Lung (tissue), 12 donors: ENCODE data around the gene HEPACAM2. TPM values are rescaled to one million over a fixed set of nuclear protein-coding genes. Genes with fewer than 3 reads are reported as not detected.

ENCODE experiments used
- ATAC-seq: fragments of 200-7000 bp; cut with Tn5 transposase; one replicate; pipeline ENCODE4 v1.9.1; 2020; ENCODE audit warnings: moderate number of reproducible peaks; ENCODE audit not compliant: insufficient read depth, low FRiP score
- DNase-seq, 3 donors: peaks; one replicate each; pipeline ENCODE4 v3.0.0-alpha.2; 2013 to 2017
- H3K27ac ChIP-seq, 2 donors: one replicate each; pipeline ENCODE4 v1.5.1; 2013; ENCODE audit warnings: mild to moderate bottlenecking in 2 of 2, moderate library complexity in 2 of 2, control low read depth in 1 of 2, inconsistent platforms in 1 of 2, low read depth in 1 of 2, low read length in 1 of 2
- H3K27me3 ChIP-seq, 3 donors: one replicate each; pipeline ENCODE4 v1.5.1; 2013; ENCODE audit warnings: low read length in 2 of 3; ENCODE audit not compliant: control insufficient read depth in 3 of 3, insufficient read depth in 3 of 3
- H3K36me3 ChIP-seq, 4 donors: one replicate each; pipeline ENCODE4 v1.5.1; 2013; ENCODE audit warnings: low read length in 4 of 4, mild to moderate bottlenecking in 1 of 4, moderate library complexity in 1 of 4; ENCODE audit not compliant: control insufficient read depth in 4 of 4, insufficient read depth in 4 of 4
- H3K4me1 ChIP-seq, 5 donors: one replicate each; pipeline ENCODE4 v1.5.1; 2013; ENCODE audit warnings: low read length in 5 of 5, mild to moderate bottlenecking in 2 of 5, moderate library complexity in 1 of 5; ENCODE audit not compliant: control insufficient read depth in 5 of 5, insufficient read depth in 5 of 5
- H3K4me3 ChIP-seq: one replicate; pipeline ENCODE4 v1.5.1; 2013; ENCODE audit warnings: mild to moderate bottlenecking, control low read depth, moderate library complexity
- H3K9ac ChIP-seq, 2 donors: one replicate each; pipeline ENCODE4 v1.5.1; 2013; ENCODE audit warnings: low read length in 2 of 2, control low read depth in 1 of 2; ENCODE audit not compliant: insufficient read depth in 1 of 2
- H3K9me3 ChIP-seq, 4 donors: one replicate each; pipeline ENCODE4 v1.5.1; 2013; ENCODE audit warnings: low read length in 3 of 4, mild to moderate bottlenecking in 1 of 4, moderate library complexity in 1 of 4; ENCODE audit not compliant: control insufficient read depth in 4 of 4, insufficient read depth in 3 of 4
- CTCF ChIP-seq: IDR thresholded peaks from 2 replicates; pipeline ENCODE4 v1.5.1; 2012; ENCODE audit warnings: mild to moderate bottlenecking; ENCODE audit errors: control extremely low read depth, extremely low read depth
- WGBS, 2 donors: extraction: QIAGEN DNeasy Blood & Tissue Kit; methylation state at CpG; one replicate each; pipeline ENCODE4 v1.1.7; 2013; 5-methylcytosine and 5-hydroxymethylcytosine counted together
- polyA plus RNA-seq, 2 donors: library from polyadenylated mRNA; stranded (reverse); fragments of 200-250 nt; gene quantifications; one replicate each; pipeline ENCODE4 v1.2.1, GENCODE V29; 2013
- total RNA-seq, 2 donors: library from RNA; depleted of rRNA in 1 of 2; stranded (reverse); fragments of >200 nt in 1 of 2; gene quantifications; one replicate each; pipeline ENCODE4 v1.2.1, GENCODE V29; 2014 to 2021
- donor health status: control.
- donor health status: control.
- donor health status: Bipolar disorder and iron deficiency.
- donor health status: healthy.
- donor health status: DM: yes; HTN: yes; CAD: no.

HEPACAM2 gene
- total and polyA plus RNA-seq, 4 donors = 0.08 to 2.2 (median 0.27) TPM

DNA sequence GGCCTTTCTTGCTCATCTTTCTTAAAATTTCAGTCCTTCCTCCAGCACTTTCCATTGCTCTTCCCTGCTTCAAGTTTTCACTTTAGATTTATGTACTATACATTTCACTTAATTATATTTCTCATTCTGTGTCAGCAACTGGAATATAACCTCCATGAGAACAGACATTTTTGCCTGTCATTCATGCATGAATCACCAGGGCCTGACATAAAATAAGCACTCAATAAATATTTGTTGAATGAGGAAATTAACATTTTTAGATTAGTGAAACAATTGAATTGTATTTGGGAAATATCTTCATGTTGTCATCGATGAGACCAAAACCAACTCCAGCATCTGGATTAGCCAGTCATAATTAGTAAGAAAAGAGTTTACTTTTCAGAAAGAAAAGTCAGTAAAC is 84.1 kb downstream of the HEPACAM2 start:
- 94 to 95% methylated on average over 1 of the region's 1 CpG for WGBS, 2 donors
- H3K27me3 ChIP-seq = no peaks in the 10 kb centered on the region
- ATAC-seq (no peak), DNase-seq (no peak)
- H3K4me1 ChIP-seq = peaks cover 0 to 15% (median 2%) of the 10 kb centered on the region in 5 donors
- H3K27ac ChIP-seq = no peak overlapping the region
- H3K9me3 ChIP-seq = peaks cover 0 to 20% (median 7%) of the 10 kb centered on the region in 4 donors
- no peak overlapping the region for H3K4me3 ChIP-seq
- peaks cover 14 to 43% (median 40%) of the 10 kb centered on the region in 4 donors for H3K36me3 ChIP-seq
- no peak overlapping the region for H3K9ac ChIP-seq
- no peak for TF ChIP-seq CTCF

DNA sequence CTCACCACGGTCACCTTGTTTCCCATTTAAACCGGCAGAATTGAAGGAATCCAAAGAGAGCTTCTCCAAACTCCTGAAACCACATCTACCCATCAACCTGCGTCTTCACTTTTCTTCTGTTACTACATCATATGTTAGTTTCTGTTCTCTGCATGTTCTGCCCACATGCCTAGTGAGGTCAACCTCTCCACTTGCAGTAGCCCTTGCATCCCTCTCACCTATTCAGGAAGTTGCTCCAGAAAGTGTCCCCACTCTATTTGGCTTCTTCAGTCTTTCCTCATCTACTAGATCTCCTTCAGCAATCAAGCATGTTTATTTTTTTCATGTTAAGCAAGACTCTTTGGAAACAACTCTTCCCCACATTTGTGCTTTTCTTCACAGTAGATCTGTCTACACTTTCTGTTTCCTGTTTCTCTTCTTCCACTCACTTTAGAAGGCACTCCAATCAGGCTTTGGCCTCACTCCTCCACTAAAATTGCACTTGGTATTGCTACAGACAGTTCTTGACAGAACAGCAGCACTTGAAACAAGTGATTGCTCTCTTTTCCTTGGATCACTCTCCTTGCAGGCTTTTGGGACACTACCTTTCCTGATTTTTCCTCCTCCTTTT is 85.6 kb downstream of the HEPACAM2 start:
- WGBS, 2 donors = 48 to 79% methylated on average over 3 of the region's 3 CpGs
- TF ChIP-seq CTCF = no peak
- ATAC-seq (no peak), DNase-seq (no peak)
- no peak overlapping the region for H3K4me3 ChIP-seq
- H3K9ac ChIP-seq = no peak overlapping the region
- peaks cover 2 to 23% (median 10%) of the 10 kb centered on the region in 4 donors for H3K9me3 ChIP-seq
- H3K27me3 ChIP-seq = no peaks in the 10 kb centered on the region
- peaks cover 0 to 3% (median 0%) of the 10 kb centered on the region in 5 donors for H3K4me1 ChIP-seq
- H3K27ac ChIP-seq = no peak overlapping the region
- peaks cover 20 to 48% (median 46%) of the 10 kb centered on the region in 4 donors for H3K36me3 ChIP-seq

- H3K9ac ChIP-seq = no peak overlapping the region
- ATAC-seq (no peak), DNase-seq (no peak)
- no peaks in the 10 kb centered on the region for H3K27me3 ChIP-seq
- H3K36me3 ChIP-seq = peaks cover 23 to 48% (median 46%) of the 10 kb centered on the region in 4 donors
- H3K4me3 ChIP-seq = no peak overlapping the region
- 94 to 99% methylated on average over 4 of the region's 4 CpGs for WGBS, 2 donors
- TF ChIP-seq CTCF = no peak
- H3K4me1 ChIP-seq = peaks cover 0 to 2% (median 0%) of the 10 kb centered on the region in 5 donors
- no peak overlapping the region for H3K27ac ChIP-seq
- H3K9me3 ChIP-seq = peaks cover 7 to 36% (median 17%) of the 10 kb centered on the region in 4 donors
These were observed 87.7 kb downstream of the HEPACAM2 start for GRCh38 chr7:93138576-93138975.

Other genes with a start within 250 kb of the HEPACAM2 start
- gene SAMD9, start 108.5 kb downstream of the HEPACAM2 start, total RNA-seq = 10 to 100 TPM in 1 of 2 donors, 1 to 10 TPM in 1; 7.7 to 14.5 TPM
- gene SAMD9, start 108.5 kb downstream of the HEPACAM2 start, polyA plus RNA-seq = 1 to 10 TPM; 2.3 to 7.3 TPM
- gene SAMD9L, start 78.1 kb downstream of the HEPACAM2 start, total RNA-seq = 10 to 100 TPM; 21.4 to 23.9 TPM
- gene SAMD9L, start 78.1 kb downstream of the HEPACAM2 start, polyA plus RNA-seq = 10 to 100 TPM in 1 of 2 donors, 1 to 10 TPM in 1; 6.4 to 15.7 TPM
- gene VPS50, start 5.9 kb upstream of the HEPACAM2 start, total RNA-seq = 10 to 100 TPM; 19.6 to 52.5 TPM
- gene VPS50, start 5.9 kb upstream of the HEPACAM2 start, polyA plus RNA-seq = 1 to 10 TPM; 6.6 to 7.9 TPM